ENCODE measurements around the gene PRR16.

The PRR16 gene

DNA sequence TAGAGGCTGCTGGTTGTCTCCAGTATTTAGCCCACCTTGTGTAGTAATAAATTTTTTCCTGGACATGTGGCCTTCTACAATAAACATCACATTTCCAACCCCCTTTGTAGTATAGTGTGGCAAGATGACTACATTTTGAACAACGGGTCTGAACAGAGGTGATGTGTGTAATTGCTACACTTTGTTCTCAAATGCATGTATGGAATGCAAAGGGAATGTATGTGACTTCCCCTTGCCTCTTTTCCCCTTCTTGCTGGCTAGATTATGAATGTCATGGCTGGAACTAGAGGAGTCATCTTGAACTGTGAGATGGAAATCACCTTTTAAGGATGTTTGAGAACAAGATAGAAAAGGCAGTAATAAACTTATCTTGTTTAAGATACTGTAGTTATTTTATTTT, 54.5 kb downstream of the PRR16 start:
- DNase-seq, result no peak

DNA sequence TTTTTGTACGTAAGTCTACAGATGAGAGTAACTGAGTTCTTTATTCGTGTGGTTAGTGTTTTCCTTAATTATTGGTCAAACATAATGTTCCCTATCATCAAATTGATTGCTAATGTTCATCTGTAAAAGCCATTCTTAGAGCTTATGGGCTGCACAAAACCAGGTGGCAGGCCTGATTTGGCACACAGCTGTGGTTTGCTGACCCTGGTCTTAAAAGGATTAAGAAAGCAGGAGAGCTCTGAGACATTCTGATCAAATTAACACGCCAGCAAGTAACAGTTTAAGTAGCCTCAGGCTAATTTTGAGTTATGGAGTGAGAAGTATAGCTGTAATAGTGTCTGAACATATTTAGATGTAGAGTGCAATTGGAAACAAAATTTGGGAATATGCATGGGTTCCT, 63.2 kb downstream of the PRR16 start:
- no peak for DNase-seq

DNA sequence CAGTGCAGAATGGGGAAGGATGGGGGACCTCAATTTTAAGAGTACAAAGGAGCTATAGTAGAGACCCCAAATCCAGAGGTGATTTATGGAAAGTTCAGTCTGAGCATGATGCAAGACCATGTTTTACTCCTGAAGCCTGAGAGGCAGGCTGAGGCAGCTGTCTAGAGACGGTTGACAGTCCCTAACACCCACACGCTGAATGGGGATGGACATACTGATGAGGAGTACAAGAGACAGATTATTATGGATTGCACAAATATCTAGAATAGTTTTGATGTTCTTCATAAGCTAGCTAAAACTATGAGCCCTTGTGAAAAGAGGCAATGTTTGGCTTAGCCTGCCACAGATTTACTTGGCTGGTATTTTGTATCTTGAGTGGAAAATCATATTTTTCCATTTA, 64.5 kb downstream of the PRR16 start:
- no peak for DNase-seq

DNA sequence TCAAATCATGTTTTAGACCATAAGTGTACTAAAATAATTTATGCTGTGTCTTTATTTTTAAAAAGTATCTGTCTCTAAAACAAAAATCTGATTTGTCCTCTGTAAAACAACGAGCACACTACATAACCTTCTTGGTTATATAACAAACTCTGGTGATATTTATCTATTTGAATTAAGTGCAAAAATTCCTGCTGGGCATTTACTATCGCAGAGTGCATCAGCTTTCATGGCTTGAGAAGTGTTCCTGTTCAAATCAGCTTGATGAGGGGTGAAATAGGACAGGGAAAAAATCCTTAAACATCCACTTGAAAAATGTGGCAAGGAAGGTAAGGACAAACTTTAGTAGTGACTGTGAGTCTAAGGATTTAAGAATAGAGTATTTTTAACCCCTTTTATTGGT, 65.3 kb downstream of the PRR16 start:
- no peak for DNase-seq

DNA sequence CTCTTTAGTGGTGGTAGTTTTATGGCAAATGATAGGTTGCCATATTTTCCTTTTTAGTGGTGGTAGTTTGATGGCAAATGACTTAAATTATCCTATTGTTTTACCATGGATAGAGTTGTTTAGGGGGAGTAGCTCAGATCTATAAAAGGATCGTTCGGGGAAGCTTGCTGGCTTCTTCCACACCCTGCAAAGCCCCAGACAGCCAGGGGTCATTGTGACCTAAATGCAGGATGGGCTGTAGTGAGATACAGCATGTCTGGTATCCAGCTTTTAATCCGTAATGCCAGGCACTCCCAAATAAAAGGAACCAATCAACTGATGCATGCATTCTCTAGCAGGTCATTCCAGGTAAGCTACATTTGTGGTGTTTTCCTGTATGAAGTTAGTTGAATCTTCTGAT, 67.1 kb downstream of the PRR16 start:
- no peak for DNase-seq

DNA sequence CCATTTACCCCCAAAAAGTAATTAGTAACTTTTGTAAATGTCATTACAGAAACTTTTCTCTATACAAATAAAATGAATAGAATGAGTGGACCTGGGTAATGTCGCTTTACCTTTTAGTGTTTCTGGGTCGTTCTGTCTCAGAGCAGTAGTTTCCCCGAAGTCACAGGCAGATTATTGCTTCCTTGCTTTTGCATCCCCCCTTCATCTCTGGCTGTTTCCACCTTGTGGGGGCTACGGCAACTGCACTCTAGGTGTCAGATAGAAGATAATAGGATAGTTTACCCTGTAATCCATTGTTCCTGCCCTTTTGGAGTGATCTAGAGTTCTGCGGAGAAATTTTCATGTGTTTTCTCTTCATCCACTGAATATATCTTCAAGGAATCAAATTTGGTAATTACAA, 68.7 kb downstream of the PRR16 start:
- DNase-seq, result no peak

DNA sequence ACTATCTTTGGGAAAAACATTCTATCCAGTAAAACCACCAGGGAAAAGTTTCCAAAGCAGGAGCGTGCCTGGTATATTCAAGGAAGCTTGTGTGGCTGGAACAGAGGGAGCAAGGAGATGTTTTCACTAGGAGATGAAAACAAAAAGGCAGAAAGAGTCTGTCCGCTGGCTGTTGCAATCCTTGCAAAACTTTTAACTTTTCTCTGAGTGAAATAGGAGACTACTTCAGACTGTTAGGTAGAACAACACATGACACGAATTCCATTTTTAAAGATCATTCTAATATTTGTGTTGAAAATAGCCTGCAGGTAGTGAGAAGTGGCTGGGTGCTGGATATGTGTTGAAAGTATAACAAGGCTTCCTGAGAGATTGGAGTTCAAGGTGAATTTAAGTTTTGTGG, 69.5 kb downstream of the PRR16 start:
- DNase-seq, result no peak

DNA sequence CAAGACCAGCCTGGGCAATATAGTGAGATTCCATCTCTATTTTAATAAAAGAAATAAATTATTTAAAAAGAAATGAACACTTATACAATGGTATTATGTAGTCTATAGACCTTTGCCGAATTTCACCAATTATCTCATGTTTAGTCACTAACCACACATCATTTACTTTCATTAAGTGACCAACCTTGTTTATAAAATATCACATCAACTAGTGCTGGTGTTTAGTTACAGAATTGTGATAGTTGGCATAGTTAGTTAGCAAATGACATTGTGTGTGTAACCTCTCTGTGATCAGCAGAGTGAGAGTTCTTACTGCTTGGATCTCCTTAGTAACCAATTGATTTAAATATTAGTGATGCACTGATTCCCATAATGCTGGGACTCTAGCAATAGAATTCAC, 71.8 kb downstream of the PRR16 start:
- DNase-seq, result no peak

DNA sequence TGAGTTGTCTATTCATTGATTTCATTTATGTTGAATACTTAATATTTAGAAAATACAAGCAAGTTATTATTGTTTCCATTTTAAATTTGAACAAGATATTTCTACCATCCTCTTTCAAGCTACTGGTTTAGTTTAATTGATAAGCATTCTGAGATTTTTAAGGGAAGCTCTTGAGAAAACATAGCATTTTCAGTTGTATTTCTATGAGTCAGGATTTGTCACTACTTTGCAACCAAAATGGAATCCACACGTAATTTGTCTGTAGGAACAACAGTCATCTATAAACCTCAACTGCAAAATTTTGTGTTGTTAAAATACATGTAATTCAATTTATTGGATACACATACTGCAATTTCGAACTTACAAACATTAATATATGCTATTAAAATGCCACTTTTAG, 74.0 kb downstream of the PRR16 start:
- no peak for DNase-seq

DNA sequence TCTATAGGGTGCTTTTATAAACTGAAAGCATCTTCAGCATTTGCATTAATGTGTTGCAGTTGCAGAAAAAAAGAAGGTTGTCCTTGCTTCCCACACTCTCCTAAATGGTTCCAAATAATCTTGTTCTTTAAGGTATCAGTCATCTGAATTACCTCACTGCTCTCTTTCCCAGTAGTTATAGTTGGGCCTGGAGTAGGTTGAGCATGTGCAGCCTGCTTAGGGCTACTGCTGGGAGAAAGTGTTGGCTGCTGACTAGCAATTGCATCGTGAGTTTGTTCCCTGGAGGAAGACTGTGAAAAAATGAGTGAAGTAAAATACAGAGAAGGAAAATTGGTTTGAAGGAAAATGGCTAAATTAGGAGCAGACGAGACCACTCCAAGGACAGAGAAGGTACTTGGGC, 74.5 kb downstream of the PRR16 start:
- DNase-seq, result no peak

DNA sequence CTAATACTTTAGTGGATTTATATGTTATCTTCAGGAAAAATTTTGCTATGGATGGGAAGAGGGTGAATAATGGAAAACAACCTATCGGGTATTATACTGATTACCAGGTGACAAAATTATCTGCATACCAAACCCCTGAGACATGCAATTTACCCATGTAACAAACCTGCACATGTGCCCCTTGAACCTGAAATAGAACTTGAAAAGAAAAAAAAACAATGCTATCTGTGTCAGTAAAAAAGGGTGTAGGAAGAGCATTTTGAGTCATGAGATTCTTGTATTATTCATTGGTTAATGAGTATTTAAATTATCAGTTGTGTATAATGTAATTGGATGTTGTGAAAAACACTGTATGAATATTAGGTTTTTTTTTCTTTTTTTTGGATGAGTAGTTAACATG, 75.4 kb downstream of the PRR16 start:
- no peak for DNase-seq

DNA sequence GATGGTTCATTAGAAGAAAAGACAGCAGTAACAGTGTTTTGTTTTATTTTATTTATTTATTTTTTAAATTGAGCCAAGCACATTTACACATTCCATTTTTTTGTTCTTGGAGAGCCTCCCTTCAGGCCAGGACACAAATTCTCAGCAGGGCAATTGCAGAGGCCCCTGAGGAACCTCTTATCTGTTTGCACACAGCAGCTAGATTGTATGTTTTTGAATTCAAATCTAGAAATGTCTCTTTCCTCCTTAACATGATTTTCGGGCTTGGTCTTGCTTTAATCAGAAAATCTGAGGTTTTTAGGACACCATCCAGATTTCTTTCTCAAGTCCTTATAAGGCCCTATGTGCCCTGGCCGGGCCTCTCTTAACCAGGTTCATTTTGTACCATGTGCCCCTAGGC, 76.0 kb downstream of the PRR16 start:
- no peak for DNase-seq

DNA sequence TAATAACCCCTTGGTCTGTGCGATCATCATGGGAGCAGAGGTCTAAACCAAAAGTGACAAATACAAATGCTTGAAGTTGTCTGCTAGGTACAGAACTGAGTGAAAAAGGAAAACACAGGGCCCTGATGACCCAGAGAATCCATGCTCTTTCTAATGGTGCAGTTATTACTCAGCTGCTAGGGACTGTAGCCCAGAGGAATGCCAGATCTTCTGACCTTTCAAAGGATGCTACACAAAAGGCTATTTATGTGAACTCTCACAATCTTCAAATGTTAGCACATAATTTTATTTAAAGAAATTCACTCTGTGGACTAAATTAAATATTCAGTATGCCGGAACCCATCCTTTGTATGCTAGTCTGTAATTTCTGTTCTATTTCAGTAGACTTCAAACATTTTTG, 79.9 kb downstream of the PRR16 start:
- DNase-seq, result no peak

DNA sequence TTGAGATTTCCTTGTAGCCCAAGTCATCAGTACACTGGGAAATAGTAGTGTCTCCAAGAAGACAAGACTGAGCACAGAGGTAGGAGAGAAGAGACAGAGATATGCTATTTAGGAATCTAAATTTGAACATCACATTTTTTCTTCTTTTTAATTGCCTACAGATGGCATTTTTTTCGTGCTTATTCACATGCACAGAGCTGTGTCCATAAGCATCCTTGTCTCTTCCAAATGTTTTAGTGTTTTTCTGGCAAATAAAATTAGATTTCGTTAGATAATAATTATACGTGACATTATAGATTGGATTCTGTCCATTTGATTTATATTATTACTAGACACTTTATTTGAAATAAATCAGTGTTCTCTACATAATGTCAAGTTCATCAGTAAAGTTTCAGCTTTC, 80.9 kb downstream of the PRR16 start:
- no peak for DNase-seq

DNA sequence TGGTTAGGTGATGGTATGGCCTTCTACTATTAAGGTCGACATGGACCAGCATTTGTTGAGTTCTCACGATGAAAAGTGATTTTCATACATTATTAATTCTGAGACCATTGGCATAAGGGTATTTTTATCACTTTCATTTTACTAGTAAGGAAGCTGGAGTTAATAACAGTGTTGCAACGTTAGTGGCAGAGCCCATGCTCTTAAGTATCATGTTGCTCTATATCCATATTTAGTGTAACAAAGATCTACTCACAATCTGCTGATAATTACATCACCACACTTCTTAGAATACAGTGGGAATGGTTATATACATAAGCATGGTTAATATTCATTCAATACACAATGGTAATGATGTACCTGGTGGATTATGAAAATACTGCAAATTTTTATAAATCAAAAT, 81.9 kb downstream of the PRR16 start:
- DNase-seq, result no peak

DNA sequence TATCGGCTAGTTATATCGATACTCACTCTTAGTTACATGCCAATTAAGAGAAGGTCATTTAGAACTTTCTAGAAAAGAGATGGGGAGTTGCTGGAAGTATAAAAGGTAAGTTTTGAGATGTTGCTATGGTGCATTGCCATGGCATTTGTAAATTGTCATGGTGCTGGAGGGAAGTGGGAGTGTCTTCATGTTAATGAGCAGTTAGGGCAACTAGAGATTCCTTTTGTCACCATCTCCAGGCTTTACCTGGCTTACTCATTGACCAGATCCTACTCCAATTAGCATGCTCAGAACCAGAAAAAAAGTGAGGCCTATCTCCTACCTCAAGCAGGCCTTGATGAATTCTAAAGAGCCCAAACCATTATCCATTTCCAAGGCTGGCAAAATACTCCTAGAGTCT, 82.8 kb downstream of the PRR16 start:
- no peak for DNase-seq

DNA sequence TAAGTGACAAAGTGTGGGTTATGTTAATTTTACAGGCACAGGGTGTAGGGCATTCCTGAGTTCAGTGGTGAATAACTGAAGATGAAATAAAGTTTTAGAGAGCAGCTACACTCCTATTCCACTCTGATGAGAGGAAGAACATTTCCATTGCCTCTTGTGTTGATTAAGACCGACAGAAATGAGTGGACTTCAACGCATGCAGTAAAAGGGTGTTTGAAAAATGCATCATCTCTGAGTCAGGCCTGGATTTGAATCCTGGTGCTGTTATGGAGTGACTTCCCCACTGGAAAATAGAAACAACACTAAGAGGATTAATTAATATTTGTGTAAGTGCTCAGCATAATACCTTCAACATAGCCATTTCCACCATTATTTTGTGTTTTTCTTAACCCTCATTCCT, 86.3 kb downstream of the PRR16 start:
- DNase-seq, result no peak

DNA sequence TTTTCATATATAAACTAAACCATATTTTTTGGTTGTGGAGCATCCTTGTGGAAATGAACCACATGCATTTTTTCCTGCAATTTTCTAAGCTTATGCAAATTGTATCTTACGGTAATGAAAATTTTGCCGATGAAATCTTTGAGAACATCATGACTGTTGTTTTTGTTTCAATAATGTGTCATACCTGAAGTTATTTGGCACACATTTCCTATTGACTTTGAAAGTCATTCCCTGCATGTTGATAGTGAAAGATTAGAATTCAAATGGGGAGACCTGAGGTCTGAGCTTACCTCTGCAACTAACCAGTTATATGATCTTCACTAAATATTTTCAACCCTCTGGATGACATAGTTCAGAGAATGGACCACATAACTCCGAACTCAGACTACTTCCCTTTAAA, 88.5 kb downstream of the PRR16 start:
- DNase-seq, result no peak

DNA sequence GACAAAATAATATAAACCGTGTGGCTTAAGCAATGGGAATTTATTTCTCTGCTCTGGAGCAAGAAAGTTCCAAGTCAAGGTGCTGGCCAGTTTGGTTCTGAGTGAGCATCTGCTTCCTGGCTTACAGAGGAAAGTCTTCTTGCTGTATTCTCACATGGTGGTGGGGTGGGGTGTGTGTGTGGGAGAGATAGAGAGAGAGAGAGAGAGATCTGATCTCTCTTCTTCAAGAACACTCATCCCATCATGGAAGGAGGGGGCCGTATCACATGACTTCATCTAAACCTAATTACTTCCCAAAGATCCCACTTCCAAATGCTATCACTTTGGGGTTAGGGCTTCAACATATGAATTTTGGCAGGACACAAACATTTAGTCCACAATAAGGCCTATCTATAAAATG, 91.2 kb downstream of the PRR16 start:
- DNase-seq, result no peak

DNA sequence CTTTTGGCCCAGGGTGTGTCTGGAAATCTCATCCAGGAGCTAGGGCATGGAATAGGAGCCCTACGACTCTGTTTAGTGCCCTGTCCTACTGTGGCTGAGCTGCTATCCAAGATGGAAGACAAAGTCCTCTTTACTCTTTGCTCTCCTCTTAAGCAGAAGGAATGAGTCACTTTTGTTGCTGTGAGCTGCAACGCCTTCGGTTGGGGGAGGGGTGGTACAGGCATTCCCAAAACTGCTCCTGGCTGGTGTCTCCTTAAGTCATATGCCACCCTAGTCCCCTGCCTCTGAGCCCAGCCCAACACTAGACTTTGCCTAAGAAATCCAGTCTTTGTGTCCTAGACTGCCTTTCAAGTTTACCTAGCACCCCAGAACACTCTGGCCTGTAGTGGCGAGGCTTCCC, 99.9 kb downstream of the PRR16 start:
- DNase-seq, result no peak

DNA sequence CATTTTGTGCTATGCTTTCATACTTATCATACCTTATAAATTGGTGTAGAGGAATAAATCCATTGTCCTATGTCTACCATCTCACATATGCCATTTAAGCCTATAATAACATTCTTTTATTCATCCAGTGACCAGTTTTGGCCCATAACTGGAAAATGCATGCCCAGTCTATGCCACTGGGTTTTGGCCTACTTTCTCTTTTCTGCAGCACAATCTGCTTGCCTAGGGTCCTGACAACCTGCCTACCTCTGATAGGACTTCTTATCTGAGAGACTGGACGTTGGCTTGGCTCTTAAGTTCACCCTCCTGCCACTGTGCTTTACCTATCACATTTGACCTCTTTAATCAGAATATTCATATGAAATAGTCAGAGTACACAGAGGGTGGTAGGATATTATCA, 103.0 kb downstream of the PRR16 start:
- DNase-seq, result no peak

DNA sequence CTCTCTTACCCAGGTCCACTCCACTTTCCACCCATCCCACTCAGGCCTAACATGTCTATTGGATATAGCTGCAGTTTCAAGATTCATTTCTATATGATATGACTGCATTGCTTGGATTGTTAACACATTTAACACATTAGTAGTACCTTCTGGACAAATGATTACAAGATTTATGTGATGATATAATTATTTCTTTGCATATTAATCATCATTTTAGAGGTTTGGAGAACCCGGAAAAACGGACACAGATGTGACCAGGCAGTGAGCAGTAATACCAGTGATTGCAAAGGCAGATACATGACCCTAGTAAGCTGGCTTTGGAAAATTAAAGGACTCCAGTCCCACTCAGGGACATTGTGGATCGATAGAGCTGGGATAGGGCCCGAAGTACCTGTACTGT, 103.8 kb downstream of the PRR16 start:
- DNase-seq, result no peak

DNA sequence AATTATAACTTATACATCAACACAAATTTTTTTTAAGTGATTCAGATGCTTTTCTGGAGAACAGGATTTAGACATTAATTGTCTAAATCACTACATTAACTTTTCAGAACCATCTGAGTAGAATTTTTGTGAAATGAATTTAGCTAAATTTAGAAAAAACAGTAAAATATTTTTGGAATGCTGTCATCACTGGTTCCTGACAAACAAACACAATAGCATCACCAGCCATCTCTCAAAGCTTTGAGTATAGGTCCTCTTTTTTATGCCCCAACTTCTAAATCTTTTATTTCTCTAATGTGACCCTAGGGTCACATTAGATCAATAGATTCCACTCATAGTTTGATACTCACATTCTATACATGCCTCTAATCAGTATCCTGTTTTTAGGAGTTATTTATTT, 104.6 kb downstream of the PRR16 start:
- no peak for DNase-seq

DNA sequence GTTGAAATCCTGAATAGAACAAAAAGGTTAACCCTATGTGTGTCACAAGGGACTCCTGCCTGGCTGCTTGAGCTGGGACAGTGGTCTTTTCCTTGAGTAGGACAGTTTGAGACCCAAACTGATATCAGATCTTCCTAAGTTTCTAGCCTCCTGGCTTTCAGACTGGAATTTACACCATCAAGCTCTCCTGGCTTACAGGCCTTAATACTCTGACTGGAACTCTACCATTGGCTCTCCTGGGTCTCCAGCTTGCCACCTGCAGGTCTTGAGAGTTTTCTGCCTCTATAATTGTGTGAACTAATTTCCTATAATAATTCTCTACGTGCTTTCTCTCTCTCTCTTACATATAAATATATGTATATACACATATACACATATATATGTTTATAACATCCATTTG, 112.5 kb downstream of the PRR16 start:
- DNase-seq, result no peak

DNA sequence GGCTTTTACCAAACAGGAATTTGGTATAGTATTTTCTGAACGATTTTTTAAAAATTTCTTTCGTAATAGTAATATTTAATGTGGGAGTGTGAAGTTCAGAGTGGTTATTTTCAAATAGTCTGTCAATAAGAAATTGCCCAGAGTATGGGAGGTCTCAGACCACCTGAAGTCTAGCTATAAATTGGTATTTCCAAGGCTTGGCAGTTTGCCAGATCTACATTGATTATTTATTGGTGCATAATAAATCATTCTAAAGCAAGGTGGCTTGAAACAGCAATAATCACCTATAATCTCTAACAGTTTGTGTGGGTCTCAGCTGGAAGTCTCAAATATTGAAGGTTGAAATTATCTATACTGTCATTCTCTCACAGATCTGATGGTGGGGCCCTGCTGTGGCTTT, 118.5 kb downstream of the PRR16 start:
- DNase-seq, result no peak

DNA sequence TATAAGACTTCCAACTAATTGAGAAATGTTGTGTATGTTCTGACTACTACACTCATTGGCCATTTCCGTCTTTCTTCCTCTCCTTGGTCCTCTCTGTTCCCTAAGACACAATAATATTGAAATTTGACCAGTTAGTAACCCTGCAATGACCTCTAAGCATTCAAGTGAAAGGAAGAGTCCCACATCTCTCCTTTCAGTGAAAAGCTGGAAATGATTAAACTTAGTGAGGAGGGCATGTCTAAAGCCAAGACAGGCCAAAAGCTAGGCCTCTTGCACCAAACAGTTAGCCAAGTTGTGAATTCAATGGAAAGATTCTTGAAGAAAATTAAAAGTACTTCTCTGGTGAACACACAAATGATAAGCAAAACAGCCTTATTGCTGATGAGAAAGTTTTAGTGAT, 122.5 kb downstream of the PRR16 start:
- no peak for DNase-seq

DNA sequence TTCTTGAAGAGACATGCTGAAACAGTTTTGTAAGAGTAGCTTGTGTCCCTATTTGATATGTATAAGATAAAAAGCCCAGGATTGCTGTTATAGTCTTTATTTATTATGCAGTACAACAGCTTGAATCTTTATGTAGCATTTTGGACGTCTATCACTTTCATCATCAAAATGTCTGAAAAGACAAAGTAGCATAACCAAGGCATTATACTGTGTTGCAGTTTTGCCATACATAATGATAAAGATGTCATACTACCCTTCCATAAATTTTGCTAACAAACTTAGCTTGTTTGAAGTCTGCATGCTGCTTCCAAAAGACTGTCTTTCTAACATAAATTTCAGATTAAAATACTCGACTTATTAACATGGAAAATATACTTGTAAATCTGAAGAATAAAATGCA, 127.8 kb downstream of the PRR16 start:
- no peak for DNase-seq
